Amniotic epithelial cell (primary cell): ENCODE results near the gene PHC3.

Experiments used
- DNase-seq: peaks from one replicate; pipeline ENCODE4 v3.0.0-alpha.2; 2010; ENCODE audit warnings: low read depth

PHC3 gene

GRCh38 chr3:170189398-170190256 is 8.1 kb upstream of the PHC3 start:
- DNase-seq, result no peak

GRCh38 chr3:170180079-170180907 is 1.2 kb downstream of the PHC3 start:
- DNase-seq, result no peak

DNA sequence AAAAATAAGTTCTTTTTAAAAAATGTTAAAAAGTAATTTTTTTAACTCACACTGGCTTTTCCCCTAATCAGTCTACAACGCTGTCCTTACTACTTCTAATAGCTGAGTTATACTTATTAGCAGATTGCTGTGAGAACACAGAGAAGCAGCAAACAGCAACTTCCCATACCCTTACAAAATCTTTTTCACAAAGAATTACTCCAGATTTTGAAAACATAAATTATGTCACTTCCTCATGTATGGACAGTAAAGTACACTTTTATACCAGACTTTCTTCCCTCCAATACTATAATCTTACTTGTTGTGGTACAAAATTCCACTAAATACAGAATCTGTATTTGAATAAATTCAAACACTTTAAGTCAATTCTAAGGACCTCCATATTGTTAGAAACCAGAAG is 2.1 kb downstream of the PHC3 start:
- no peak for DNase-seq

DNA sequence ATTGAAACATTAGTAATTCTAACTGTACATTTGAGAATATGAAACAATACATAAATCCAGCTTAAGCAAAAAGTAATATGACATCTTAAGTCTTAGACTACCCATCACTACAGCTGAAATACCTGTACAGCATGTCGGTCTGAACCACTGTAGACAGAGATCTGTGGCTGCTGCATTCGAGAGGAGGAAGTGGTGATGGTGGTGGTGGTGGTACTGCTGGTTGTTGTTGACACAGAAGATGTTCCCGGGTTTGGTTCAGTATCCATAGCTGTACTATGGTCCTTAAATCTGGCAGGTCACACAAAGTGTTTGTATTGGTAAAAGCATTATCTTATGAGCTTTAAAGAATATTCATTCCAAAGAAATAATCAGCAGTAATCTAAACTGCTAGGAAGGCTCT is 2.9 kb downstream of the PHC3 start:
- no peak for DNase-seq

DNA sequence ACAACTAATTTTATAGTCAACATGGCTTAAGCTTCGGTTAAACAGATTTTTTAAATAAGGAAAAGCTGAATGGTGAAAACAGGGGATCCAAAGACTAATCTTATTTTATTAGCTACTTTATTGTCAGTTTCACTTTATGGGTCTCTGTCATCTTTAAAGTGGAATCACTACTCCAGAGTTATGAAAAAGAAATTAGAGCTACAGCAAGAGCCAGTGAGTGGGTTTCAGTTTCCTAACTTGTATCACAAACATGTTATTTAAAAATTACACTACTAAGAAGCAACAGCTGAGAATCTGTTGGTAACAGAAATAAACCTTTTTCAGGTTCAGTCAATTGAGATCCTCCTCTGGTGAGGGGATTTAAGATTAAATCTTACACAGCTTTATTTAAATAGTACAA is 10.0 kb downstream of the PHC3 start:
- DNase-seq, result no peak

DNA sequence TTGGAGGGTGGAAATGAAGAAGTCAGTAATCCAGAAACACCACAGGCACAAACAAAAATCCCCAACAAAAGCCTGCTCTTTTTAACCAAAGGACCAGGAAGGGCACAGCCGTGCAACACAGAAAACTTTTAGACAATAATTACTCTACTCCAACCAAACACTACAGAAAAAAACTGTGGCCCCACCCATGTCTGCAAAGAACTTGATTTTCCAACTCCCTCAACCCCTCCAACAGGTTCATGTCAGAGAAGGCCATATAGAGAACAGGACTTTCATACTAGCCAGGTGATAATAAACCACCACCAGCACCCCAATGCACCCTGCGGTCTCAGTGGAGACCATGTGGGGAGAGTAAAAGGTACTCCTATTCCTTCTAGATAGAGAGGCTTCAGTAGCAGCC is 16.8 kb downstream of the PHC3 start:
- DNase-seq, result no peak

- no peak for DNase-seq
Measured at GRCh38 chr3:170163956-170164645, 17.4 kb downstream of the PHC3 start.

- peak; percentile 55 for DNase-seq
Measured at GRCh38 chr3:170162630-170163029, 18.9 kb downstream of the PHC3 start.

- DNase-seq, result no peak
Measured at GRCh38 chr3:170162052-170162451, 19.5 kb downstream of the PHC3 start.

DNA sequence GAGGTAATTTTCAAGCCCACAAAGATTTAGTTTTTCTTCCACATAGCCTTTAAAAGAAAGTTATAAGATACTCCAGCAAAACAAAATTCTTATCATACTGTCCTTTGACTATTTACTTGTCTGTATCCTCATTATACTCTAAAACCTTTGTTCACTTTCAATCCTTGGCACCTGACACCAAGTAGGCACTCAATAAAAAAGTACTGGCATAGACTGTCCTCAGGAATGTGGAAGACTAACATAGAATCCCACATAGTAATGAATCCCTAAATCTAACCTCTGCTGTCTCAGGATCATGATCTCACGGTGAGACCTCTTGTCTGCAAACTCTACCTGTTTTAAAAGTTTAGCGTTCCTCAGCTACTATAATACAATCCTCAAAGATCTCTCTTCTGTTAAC is 21.6 kb downstream of the PHC3 start:
- DNase-seq, result no peak

GRCh38 chr3:170159459-170159858 is 22.1 kb downstream of the PHC3 start:
- DNase-seq, result no peak

DNA sequence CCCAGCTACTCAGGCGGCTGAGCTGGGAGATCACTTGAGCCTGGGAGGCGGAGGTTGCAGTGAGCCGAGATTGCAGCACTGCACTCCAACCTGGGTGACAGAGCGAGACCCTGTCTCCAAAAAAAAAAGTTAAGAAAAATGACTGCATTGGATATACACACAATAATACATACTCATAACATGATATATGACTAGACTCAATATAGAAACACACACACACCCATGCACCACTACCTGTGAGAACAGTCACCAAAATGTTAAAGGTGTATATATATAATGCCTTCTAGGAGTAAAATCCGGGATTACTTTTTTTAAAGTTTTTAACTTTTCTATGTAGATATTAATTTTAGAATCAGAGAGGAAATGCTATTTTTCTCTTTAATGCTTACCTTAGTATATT is 25.9 kb downstream of the PHC3 start:
- no peak for DNase-seq

DNA sequence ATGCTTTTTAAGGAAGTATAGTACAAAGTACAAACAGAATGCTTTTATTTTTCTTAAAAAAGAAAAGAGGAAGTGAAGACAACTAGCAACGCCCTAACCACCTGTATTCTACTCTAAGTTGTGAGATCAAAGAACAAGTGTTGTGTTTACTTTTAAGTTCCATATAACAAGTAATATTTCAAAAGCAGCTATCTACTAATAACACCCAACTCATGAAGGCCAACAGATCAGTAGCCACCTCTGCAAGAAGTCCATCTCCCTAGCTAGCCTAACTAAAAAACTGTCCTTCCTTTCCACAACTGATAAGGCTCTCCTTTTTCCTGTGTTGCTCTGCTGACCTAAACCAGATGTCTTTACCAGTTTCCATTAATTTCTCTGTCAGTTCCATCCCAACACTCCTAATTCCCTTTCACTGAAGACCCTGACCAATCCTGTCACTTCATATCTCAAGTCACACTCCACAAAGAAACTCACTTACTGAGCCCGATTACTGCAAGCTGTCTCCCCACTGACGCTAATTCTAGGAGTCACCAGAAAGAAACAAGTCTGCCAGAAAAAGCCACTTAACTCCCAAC is 26.9 kb downstream of the PHC3 start:
- DNase-seq, result no peak

- no peak for DNase-seq
Measured at GRCh38 chr3:170154084-170154483, 27.4 kb downstream of the PHC3 start.

GRCh38 chr3:170151536-170151935 is 30.0 kb downstream of the PHC3 start:
- no peak for DNase-seq

GRCh38 chr3:170149016-170149415 is 32.5 kb downstream of the PHC3 start:
- DNase-seq, result no peak

GRCh38 chr3:170145278-170145677 is 36.3 kb downstream of the PHC3 start:
- DNase-seq, result no peak

GRCh38 chr3:170144437-170144843 is 37.1 kb downstream of the PHC3 start:
- DNase-seq, result no peak

DNA sequence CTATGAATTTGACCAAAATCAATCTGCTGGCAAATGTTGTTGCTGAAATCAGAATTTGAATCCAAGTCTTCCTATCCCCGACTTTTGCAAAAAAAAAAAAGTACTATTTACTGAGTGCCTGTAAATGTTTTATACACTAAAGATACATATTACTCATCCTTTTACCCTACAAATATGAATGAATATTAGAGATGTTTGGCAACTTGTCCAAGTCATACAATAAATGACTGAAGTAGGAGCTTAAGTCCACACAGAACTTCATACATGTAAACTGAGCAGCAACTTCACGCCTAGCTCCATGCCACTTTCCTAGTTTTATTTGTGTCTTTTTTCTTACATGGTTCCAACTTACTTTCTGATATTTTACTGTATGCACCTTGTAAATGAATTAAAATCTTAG is 39.2 kb downstream of the PHC3 start:
- DNase-seq, result no peak

GRCh38 chr3:170137986-170138385 is 43.5 kb downstream of the PHC3 start:
- DNase-seq, result peak; percentile 26

- DNase-seq, result no peak
Measured at GRCh38 chr3:170132335-170132734, 49.2 kb downstream of the PHC3 start.

DNA sequence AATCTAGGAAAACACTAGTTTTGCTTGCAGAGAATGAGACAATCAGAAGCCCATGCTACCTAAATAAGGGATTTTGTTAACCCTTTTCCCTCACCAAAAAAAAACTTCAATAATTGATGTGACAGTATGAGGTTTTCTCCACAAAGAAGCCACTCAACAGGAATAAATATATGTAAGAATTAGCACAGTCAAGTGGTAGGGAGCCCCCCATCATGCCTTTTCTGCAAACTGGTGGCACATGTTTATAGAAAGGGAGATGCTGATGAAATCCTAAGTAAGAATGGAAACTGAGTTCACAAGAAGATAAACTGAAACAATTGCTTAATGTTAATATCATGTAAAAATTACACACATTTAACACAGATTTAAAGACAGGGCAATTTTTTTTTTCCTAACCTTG is 51.0 kb downstream of the PHC3 start:
- no peak for DNase-seq
